OCI-M2 (cell line): Measurements from ENCODE around the gene SEC14L1.

Source experiments
- DNase-seq: peaks from one replicate; lab custom pipeline; 2025; ENCODE audit not compliant: unreplicated experiment; lab: John Stamatoyannopoulos, UW

The SEC14L1 gene

DNA sequence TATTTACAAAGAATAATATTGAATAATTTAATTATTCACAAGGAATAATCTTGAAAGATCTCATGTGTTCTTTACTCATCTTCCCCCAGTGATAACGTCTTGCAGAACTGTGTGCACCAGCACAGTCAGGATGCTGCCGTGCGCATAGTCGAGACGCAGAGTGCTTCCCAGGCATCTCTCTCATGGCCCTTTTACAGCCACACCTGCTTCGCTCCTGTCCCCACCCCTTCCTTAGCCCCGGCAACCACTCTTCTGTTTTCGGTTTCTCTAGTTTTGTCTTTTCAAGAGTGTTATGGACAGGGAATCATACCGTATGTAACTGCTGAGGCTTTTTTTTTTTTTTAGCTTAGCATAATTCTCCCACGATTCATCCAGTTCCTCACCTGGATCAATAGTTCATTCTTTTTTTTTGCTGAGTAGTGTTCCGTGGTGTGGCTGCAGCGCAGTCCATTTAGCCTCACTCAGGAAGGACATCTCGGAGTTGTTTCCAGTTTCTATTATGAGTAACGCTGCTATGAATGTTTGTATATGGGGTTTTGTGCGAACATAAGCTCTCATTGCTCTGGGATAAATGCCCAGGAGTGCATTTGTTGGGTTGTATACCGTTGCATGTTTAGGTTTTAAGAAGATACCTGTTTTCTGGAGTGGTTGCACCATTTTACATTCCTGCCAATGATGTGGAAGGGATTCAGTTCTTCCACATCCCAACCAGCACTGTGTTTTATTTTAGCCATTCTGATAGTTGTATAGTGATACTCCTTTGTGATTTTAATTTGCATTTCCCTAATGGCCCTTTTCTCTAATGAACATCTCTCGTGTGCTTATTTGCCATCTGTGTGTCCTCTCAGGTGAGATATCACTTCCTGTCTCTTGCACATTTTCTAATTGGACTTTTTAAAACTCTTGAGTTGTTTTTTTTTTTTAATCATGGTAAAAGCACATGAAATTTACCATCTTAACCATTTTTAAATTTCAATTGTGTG is 47.6 kb downstream of the SEC14L1 start:
- no peak for DNase-seq

GRCh38 chr17:77189148-77189547 is 48.4 kb downstream of the SEC14L1 start:
- no peak for DNase-seq

DNA sequence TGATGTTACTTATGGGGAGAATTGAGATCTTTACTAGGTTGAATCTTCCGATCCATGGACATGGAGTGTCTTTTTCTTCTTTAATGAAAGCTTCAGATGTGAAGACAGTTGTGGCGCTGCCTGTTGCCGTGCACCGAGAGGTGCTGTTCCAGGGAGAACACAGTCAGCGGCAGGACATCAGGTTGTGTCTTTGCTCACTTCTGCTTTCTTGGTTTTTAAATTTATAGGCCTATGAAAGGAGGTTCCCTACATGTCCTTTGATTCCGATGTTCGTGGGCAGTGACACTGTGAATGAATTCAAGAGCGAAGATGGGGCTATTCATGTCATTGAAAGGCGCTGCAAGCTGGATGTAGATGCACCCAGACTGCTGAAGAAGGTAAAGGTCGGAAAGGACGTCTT is 49.8 kb downstream of the SEC14L1 start:
- DNase-seq: no peak

GRCh38 chr17:77191244-77191643 is 50.5 kb downstream of the SEC14L1 start:
- no peak for DNase-seq

DNA sequence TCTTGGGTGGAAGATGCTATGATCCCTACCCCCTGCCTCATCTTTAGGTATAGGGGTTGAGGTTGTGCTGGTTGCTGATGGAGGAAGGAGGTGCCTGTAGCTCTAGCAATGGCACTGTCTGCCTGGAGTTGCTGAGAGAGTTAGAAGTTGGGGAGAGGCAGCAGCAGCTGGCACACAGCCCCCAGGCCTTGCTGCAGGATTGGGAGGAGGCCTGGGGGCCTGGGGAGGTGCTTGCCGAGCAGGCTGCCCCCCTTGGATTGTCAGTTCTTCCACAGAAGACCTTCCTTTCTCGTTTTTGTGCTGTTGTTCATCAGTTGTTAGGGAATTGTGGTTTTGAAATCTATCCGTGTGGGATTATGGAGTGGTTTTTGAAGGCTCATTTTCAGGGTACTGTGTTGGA is 52.9 kb downstream of the SEC14L1 start:
- no peak for DNase-seq

- no peak for DNase-seq
These were observed 53.4 kb downstream of the SEC14L1 start for GRCh38 chr17:77194179-77194578.

DNA sequence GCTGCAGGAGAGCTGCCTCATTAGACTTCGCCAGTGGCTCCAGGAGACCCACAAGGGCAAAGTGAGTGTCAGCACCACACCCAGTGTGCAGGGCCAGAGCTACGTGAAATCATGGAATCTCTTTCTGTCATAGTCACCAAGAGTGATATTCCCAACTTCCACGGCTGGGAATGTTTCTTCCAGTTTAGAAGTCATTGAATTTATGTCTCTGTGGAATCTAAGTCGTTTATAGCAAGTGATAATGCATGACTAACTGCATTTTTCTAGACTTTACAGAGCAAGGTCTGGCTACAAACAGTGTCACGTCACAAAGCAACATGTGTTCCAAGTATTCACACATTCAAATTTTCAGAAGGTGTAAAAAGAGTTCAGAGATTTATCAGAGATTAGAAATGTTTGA is 55.5 kb downstream of the SEC14L1 start:
- DNase-seq: no peak

DNA sequence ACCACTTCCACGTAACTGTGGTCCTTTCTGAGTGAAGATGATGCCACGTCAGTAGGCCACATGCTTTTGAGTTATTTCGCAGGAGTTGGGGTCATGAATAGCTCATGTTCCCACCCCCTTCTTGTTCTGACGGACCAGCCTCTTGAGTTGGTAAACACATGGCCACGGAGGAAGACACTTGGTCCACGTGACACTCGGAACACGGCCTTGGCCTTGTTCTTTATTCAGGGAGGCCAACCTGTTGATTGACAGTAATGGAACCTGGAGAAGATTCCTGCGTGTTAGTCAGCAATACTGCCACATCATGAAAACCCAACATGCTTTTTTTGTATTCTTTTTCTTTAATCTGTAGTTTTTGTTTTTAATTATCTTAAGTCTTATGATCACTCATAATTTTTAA is 56.3 kb downstream of the SEC14L1 start:
- no peak for DNase-seq

DNA sequence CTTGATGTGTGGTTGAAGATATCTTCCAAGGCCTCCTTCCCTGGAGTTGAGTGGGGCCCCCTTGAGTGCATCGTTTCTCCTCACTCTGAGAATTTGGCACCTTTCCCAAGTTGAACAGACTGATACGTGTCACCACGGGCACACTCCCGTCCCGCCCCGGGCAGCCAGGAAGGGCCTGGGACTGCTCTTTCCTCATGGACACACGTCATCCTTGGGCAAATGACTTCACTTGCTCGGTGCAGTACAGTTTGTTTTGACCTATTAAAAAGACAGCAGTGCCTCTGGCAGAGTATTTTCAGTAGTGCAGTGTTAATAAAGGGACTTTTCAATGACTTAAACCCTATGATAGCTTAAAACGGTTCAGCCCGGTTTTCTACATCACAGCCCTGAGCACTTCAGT is 59.9 kb downstream of the SEC14L1 start:
- no peak for DNase-seq

- DNase-seq: no peak
These were observed 62.7 kb downstream of the SEC14L1 start for GRCh38 chr17:77203436-77203835.

DNA sequence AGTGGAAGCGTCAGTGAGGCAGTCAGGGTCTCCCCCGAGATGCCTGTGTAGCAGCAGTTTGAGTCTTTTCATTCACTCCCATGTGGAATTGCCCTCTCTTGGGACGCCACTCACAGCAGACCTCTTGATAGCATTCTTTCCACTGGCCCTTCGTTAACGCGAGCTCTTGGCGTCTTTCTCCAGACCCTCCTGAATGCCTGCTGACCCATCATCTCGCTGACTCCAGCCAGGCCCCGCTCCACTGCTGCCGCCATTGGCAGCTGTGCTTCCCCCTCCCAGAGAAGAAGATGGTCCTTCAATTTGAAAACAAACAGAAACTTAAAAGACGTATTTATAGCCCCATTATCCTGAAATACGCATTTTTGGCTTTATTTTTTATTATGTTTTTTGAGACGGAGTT is 63.1 kb downstream of the SEC14L1 start:
- DNase-seq: no peak

DNA sequence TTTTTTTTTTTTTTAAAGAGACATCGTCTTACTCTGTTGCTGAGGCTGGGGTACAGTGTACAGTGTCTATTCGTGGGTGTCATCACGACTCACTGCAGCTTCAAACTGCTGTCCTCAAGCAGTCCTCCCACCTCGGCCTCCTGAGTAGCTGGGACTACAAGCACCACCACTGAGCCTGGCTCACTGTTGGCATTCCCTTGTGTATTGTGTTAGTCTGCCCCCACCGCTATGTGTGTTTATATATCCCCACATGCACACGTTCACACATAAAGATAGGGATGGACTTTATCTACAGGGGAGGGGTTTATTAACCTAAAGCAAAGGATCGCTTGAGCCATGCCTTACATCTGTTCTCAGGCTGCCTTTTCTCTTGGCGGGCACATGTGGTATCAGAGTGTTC is 63.8 kb downstream of the SEC14L1 start:
- DNase-seq: no peak

- no peak for DNase-seq
These were observed 64.8 kb downstream of the SEC14L1 start for GRCh38 chr17:77205396-77206125.

- no peak for DNase-seq
These were observed 65.6 kb downstream of the SEC14L1 start for GRCh38 chr17:77206158-77206956.

- no peak for DNase-seq
These were observed 67.0 kb downstream of the SEC14L1 start for GRCh38 chr17:77207689-77208216.

DNA sequence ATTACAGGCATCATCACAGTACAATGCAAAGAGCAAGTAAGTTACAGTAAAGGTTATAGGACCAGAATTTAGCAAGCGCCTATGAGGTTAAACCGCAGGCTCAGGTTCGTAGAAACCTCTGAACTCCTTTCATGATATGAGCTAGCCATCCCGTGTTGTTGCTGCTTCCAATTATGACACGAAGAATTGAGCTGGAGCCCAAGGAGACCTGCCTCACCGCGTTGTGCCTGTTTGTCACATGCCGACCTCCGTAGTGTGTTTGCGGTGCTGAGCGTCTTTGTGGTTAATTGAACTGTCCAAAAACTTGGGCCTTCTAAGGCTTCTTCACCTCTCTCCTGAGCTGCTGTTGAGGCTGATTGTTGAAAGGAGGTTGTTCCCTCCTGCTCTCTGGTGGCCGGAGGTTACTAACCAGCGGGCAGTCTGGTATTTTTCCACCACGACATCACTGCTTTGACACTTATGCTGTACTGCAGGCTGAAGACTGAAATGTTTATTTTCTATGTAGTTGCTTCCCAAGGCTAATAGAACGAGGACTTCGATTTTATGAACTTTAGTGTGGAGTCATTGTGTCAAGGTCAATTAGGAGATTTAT is 67.5 kb downstream of the SEC14L1 start:
- DNase-seq: no peak

GRCh38 chr17:77208856-77209255 is 68.1 kb downstream of the SEC14L1 start:
- no peak for DNase-seq

DNA sequence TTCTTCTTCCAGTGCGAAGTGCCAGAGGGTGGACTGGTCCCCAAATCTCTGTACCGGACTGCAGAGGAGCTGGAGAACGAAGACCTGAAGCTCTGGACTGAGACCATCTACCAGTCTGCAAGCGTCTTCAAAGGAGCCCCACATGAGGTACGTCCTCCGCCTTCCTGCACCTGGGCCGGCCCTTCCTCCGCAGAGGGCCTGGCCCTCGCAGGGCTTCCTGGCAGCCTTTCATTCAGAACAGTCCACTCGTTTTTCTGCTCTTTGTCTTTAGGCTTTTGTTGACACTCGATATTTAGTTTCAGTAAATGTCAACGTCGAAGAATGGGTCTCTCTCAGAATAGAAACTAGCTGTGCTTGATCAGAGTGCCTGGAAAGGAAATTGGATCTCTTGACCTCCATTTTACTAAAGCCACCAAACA is 68.6 kb downstream of the SEC14L1 start:
- DNase-seq: no peak

GRCh38 chr17:77210331-77210730 is 69.6 kb downstream of the SEC14L1 start:
- DNase-seq: no peak

DNA sequence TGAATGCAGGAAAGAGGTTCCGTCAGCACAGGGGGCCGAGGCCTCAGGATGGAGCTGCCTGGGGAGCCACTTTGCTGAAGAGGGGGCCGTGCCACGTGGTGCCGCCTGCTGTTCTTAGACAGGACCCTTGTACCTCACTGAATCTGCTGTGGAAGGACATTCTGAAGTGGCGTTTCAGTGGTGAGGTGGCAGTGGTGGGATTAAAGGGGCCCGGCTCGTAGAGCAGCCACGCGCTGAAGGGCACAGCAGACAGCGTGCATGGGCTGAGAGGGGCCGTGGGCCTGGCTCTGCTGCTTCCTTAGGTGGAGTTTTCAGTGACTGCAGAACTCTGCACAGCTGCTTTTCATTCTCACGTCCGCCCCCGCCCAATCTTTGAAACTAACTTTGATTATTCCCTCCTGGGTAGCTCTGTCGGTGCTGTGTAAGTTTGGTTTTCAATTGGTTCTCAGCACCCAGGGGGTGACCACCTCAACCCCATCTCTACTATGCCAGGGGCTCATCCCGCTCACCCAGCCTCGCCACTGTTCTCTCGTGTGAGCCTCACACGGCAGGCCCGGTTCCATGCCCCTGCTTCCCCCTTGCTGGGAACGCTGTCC is 70.3 kb downstream of the SEC14L1 start:
- DNase-seq: no peak
